Large intestine (tissue), 12 donors: ENCODE data around the gene NUP62. TPM values are rescaled to one million over a fixed set of nuclear protein-coding genes. Genes with fewer than 3 reads are reported as not detected.

Experiments
- DNase-seq, 2 donors: peaks; one replicate each; pipeline versions ENCODE4 v3.0.0 to v3.0.0-alpha.2; 2013
- H3K27ac ChIP-seq: one replicate; pipeline ENCODE4 v1.5.1; 2013; ENCODE audit warnings: low read length
- H3K27me3 ChIP-seq: 2 replicates; pipeline ENCODE4 v1.6.1; 2013; ENCODE audit warnings: low read length; ENCODE audit not compliant: control insufficient read depth, insufficient read depth
- H3K36me3 ChIP-seq: 2 replicates; pipeline ENCODE4 v1.6.1; 2013; ENCODE audit warnings: low read length; ENCODE audit not compliant: control insufficient read depth, insufficient read depth
- H3K4me1 ChIP-seq: one replicate; pipeline ENCODE4 v1.6.1; 2013; ENCODE audit warnings: low read length; ENCODE audit not compliant: control insufficient read depth, insufficient read depth
- H3K4me3 ChIP-seq: one replicate; pipeline ENCODE4 v1.5.1; 2013; ENCODE audit warnings: low read length
- H3K9me3 ChIP-seq: one replicate; pipeline ENCODE4 v1.6.1; 2013; ENCODE audit warnings: mild to moderate bottlenecking, low read depth, low read length, moderate library complexity; ENCODE audit not compliant: control insufficient read depth
- WGBS: methylation state at CpG from one replicate; pipeline ENCODE4 v1.1.5; 2013; ENCODE audit warnings: low lambda C conversion rate; ENCODE audit not compliant: insufficient coverage; 5-methylcytosine and 5-hydroxymethylcytosine counted together
- long read RNA-seq, 11 donors: transcript quantifications; one replicate each; lab custom pipeline, GENCODE V29; 2026
- polyA plus RNA-seq: library from polyadenylated mRNA; unstranded; fragments of 120-200 nt; gene quantifications from one replicate; pipeline ENCODE4 v1.2.1, GENCODE V29; 2013

Gene NUP62, protein sequence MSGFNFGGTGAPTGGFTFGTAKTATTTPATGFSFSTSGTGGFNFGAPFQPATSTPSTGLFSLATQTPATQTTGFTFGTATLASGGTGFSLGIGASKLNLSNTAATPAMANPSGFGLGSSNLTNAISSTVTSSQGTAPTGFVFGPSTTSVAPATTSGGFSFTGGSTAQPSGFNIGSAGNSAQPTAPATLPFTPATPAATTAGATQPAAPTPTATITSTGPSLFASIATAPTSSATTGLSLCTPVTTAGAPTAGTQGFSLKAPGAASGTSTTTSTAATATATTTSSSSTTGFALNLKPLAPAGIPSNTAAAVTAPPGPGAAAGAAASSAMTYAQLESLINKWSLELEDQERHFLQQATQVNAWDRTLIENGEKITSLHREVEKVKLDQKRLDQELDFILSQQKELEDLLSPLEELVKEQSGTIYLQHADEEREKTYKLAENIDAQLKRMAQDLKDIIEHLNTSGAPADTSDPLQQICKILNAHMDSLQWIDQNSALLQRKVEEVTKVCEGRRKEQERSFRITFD
- 46.2 TPM for polyA plus RNA-seq
- long read RNA-seq, donor 1, partial matches to known transcripts, result 0 of 13 reads
- long read RNA-seq, donor 1, other reads (novel, unspliced or antisense), result 0 of 13 reads
- long read RNA-seq, donor 2, transcript NUP62-202 (2 exons, 3,479 nt), result major isoform, 8 of 16 reads
- long read RNA-seq, donor 2, partial matches to known transcripts, result 0 of 16 reads
- long read RNA-seq, donor 2, other reads (novel, unspliced or antisense), result 0 of 16 reads
- long read RNA-seq, donor 3, transcript NUP62-202 (2 exons, 3,479 nt), result major isoform, 6 of 19 reads
- long read RNA-seq, donor 3, transcript NUP62-211 (3 exons, 2,053 nt), result major isoform, 6 of 19 reads
- long read RNA-seq, donor 3, transcript NUP62-201 (3 exons, 2,870 nt), result minor isoform, 5 of 19 reads
- long read RNA-seq, donor 3, partial matches to known transcripts, result 0 of 19 reads
- long read RNA-seq, donor 3, other reads (novel, unspliced or antisense), result 0 of 19 reads
- long read RNA-seq, donor 4, partial matches to known transcripts, result 0 of 1 reads
- long read RNA-seq, donor 4, other reads (novel, unspliced or antisense), result 0 of 1 reads
- long read RNA-seq, donor 5, partial matches to known transcripts, result 0 of 14 reads
- long read RNA-seq, donor 5, other reads (novel, unspliced or antisense), result 0 of 14 reads
- long read RNA-seq, donor 6, transcript NUP62-201 (3 exons, 2,870 nt), result minor isoform, 5 of 25 reads
- long read RNA-seq, donor 6, transcript NUP62-202 (2 exons, 3,479 nt), result major isoform, 11 of 25 reads
- long read RNA-seq, donor 6, transcript NUP62-208 (2 exons, 3,590 nt), result minor isoform, 5 of 25 reads
- long read RNA-seq, donor 6, partial matches to known transcripts, result 0 of 25 reads
- long read RNA-seq, donor 6, other reads (novel, unspliced or antisense), result 0 of 25 reads
- long read RNA-seq, donor 7, transcript NUP62-202 (2 exons, 3,479 nt), result major isoform, 5 of 9 reads
- long read RNA-seq, donor 7, partial matches to known transcripts, result 0 of 9 reads
- long read RNA-seq, donor 7, other reads (novel, unspliced or antisense), result 0 of 9 reads
- long read RNA-seq, donor 8, transcript NUP62-202 (2 exons, 3,479 nt), result major isoform, 6 of 20 reads
- long read RNA-seq, donor 8, transcript NUP62-201 (3 exons, 2,870 nt), result minor isoform, 5 of 20 reads
- long read RNA-seq, donor 8, partial matches to known transcripts, result 0 of 20 reads
- long read RNA-seq, donor 8, other reads (novel, unspliced or antisense), result 0 of 20 reads
- long read RNA-seq, donor 9, transcript NUP62-202 (2 exons, 3,479 nt), result major isoform, 6 of 14 reads
- long read RNA-seq, donor 9, partial matches to known transcripts, result 0 of 14 reads
- long read RNA-seq, donor 9, other reads (novel, unspliced or antisense), result 0 of 14 reads
- long read RNA-seq, donor 10, transcript NUP62-202 (2 exons, 3,479 nt), result major isoform, 7 of 16 reads
- long read RNA-seq, donor 10, partial matches to known transcripts, result 0 of 16 reads
- long read RNA-seq, donor 10, other reads (novel, unspliced or antisense), result 0 of 16 reads
- long read RNA-seq, donor 11, transcript NUP62-202 (2 exons, 3,479 nt), result major isoform, 6 of 13 reads
- long read RNA-seq, donor 11, partial matches to known transcripts, result 0 of 13 reads
- long read RNA-seq, donor 11, other reads (novel, unspliced or antisense), result 0 of 13 reads

DNA sequence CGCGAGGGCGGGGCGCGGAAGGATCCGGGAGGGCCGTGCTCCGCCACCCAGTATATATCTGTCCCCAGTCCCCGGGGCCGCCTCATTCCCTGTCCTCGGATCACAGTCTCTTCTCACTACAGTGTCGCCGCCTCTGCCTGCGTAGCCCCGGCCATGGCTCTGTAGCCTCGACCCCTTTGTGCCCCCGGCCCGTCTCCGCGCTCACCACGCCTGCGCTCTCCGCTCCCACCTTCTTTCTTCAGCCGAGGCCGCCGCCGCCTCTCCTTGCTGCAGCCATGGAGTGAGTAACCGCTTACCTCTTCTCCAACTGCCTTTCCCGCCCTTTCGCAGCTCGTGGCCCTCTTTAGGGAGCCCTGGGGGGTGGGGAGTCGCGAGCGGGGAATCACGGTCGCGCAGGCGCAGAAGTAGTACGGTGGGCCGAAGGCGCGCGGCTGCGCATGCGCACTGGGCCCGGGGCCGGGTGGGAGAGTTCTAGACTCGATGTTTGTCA lies at the start of gene NUP62, which contains the start of gene ATF5:
TSS of gene NUP62 (minus strand) at position 384 of the 490 bp plus-strand sequence. CDS start 19,697 bp downstream, outside the sequence.
TSS of gene ATF5 (plus strand) at position 85 of the 490 bp plus-strand sequence. CDS start 1,646 bp downstream, outside the sequence.
- H3K4me1 ChIP-seq, result peaks cover 8% of the 10 kb centered on the region
- peak; percentile 88 to 90 for DNase-seq
- H3K27me3 ChIP-seq, result no peaks in the 10 kb centered on the region
- H3K36me3 ChIP-seq, result peaks cover 36% of the 10 kb centered on the region
- no peaks in the 10 kb centered on the region for H3K9me3 ChIP-seq
- peak within 1 kb of the TSS; percentile 90 for H3K27ac ChIP-seq
- H3K4me3 ChIP-seq, result peak within 1 kb of the TSS; percentile 93
- no CpG with 5 or more reads among the region's 48 CpGs for WGBS

DNA sequence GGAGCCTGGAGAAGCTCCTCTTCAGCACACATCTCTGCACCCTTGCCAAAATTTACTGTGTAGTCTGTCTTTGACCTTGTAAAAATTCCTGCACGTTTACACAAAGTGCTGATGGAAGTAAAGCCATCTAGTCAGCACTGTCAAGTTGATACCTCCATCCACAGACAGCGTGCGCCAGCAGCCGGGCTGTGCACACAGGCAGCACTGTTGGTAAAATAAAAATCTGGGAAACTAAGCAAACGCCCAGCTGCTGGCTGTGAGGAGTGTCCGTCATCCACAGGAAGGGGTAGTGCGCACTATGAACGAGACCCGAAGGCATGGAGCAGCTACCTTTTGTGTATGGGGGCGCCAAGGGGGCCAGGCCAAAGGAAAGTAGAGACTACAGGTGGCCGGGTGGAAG lies 49.0 kb upstream of the NUP62 start:
- H3K9me3 ChIP-seq, result no peaks in the 10 kb centered on the region
- H3K4me3 ChIP-seq, result no peak overlapping the region
- peaks cover 34% of the 10 kb centered on the region for H3K36me3 ChIP-seq
- no peak overlapping the region for H3K27ac ChIP-seq
- H3K4me1 ChIP-seq, result peaks cover 42% of the 10 kb centered on the region
- DNase-seq, result no peak
- WGBS, result no CpG with 5 or more reads among the region's 11 CpGs
- no peaks in the 10 kb centered on the region for H3K27me3 ChIP-seq

- Histone ChIP-seq H3K36me3 (peaks cover 34% of the 10 kb centered on the region), H3K4me3 (no peak overlapping the region), H3K4me1 (peaks cover 37% of the 10 kb centered on the region), H3K27me3 (no peaks in the 10 kb centered on the region), H3K27ac (no peak overlapping the region), H3K9me3 (no peaks in the 10 kb centered on the region)
- WGBS, result no CpG with 5 or more reads among the region's 18 CpGs
- DNase-seq, result no peak
Measured at GRCh38 chr19:49977881-49978280, 48.6 kb upstream of the NUP62 start.

GRCh38 chr19:49977076-49977475 lies 47.8 kb upstream of the NUP62 start:
- Histone ChIP-seq H3K9me3 (no peaks in the 10 kb centered on the region), H3K27me3 (no peaks in the 10 kb centered on the region), H3K27ac (peak overlapping the region; percentile 41), H3K36me3 (peaks cover 34% of the 10 kb centered on the region), H3K4me1 (peaks cover 33% of the 10 kb centered on the region), H3K4me3 (no peak overlapping the region)
- WGBS, result no CpG with 5 or more reads among the region's 13 CpGs
- peak; percentile 28 to 70 for DNase-seq

DNA sequence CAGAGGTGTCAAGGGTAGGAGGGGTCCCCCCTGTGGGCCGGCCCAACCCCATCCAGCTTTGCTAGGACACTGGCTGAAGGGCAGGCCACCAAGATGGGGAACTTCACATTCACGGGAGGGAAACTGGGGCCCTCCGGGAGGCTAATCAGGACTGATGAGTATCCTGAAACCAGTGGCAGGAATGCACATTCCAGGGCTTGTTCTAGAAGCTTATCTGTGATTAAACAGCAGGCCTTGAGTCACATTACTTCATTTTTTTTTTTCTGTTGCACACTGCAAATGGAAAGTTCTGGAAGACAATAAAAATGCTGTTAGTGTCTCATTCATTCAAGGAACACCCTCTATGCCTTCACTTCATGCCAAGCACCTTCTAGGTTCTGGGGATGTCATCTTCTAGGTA lies 47.2 kb upstream of the NUP62 start:
- DNase-seq, result peak in 1 of 2 donors; percentile 45
- Histone ChIP-seq H3K4me1 (peaks cover 34% of the 10 kb centered on the region), H3K27me3 (no peaks in the 10 kb centered on the region), H3K9me3 (no peaks in the 10 kb centered on the region), H3K27ac (peak overlapping the region; percentile 41), H3K36me3 (peaks cover 31% of the 10 kb centered on the region), H3K4me3 (no peak overlapping the region)
- WGBS, result no CpG with 5 or more reads among the region's 3 CpGs

DNA sequence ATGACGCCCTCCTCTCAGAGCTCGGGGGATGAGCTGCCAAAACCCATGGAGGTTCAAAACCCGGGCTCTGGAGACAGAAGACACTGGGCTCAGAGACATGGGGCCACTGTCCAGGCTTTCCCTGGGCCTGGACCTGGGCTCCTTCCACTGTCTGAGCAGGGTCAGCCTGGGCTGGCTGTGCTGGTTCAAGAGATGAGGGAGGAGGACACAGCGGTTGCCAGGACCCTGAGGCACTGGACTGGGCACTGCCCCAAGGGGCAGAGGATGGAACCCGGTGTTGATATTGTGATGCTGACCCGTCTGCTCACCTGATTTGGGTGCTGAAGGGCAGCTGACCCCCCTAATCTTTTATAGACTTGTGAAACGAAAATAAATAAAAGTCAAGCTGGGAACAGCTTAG lies 45.7 kb upstream of the NUP62 start:
- no CpG with 5 or more reads among the region's 7 CpGs for WGBS
- DNase-seq, result no peak
- no peak overlapping the region for H3K27ac ChIP-seq
- no peaks in the 10 kb centered on the region for H3K9me3 ChIP-seq
- no peak overlapping the region for H3K4me3 ChIP-seq
- H3K36me3 ChIP-seq, result peaks cover 29% of the 10 kb centered on the region
- peaks cover 29% of the 10 kb centered on the region for H3K4me1 ChIP-seq
- no peaks in the 10 kb centered on the region for H3K27me3 ChIP-seq

DNA sequence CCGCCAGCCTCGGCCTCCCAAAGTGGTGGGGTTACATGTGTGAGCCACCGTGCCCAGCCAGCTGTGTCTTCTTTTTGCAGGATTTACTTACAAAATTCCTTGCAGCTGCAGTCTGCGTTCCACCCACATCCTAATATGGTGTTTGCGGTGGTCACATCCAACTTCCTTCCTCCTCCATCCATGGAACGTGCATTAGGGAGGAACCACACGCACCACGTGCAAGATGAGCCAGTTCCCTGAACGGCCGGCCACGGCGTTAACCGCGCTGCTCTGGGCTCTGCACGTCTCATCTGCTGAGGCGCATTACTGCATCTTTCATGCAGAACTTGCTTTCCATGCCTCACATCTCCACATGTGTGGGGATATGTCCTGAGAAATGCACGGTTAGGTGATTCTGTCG lies 44.7 kb upstream of the NUP62 start:
- DNase-seq, result no peak
- Histone ChIP-seq H3K9me3 (no peaks in the 10 kb centered on the region), H3K36me3 (peaks cover 27% of the 10 kb centered on the region), H3K4me3 (no peak overlapping the region), H3K27ac (no peak overlapping the region), H3K27me3 (no peaks in the 10 kb centered on the region), H3K4me1 (peaks cover 29% of the 10 kb centered on the region)
- WGBS, result no CpG with 5 or more reads among the region's 18 CpGs

DNA sequence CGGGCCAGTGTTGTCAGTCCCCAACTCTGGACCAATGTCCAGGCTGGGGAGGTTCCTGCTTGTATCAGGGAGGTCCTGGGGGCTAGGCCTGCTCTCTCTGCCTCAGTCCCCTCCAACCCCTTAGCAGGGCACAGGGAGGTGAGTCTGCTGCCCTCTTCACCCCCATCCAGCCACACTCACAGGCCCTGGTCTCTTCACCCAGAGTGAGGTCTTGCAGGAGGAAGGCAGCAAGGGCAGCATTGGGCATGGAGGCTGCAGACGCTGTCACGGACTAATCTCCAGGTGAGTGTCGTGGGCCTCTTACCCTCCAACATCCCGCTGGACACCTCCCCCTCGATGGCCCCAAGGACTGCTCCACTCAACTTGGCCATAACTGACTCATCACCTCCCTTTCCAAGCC lies 43.5 kb upstream of the NUP62 start:
- Histone ChIP-seq H3K4me1 (peaks cover 28% of the 10 kb centered on the region), H3K36me3 (peaks cover 16% of the 10 kb centered on the region), H3K27me3 (no peaks in the 10 kb centered on the region), H3K27ac (no peak overlapping the region), H3K9me3 (no peaks in the 10 kb centered on the region), H3K4me3 (no peak overlapping the region)
- WGBS, result 83% methylated on average over 1 of the region's 6 CpGs
- DNase-seq, result no peak
